ENCODE measurements around the gene TICAM1.

- TF ChIP-seq CTCF (IDR thresholded peaks at IDR 0.05) = no peak
- TF ChIP-seq POLR2A (IDR thresholded peaks at IDR 0.05) = no peak
- TF ChIP-seq POLR2AphosphoS5 (IDR thresholded peaks at IDR 0.05) = no peak
Observed at GRCh38 chr19:4859697-4860096, 28.2 kb upstream of the TICAM1 start.

Data from sigmoid colon (tissue), 4 donors.